Kidney glomerular epithelial cell (primary cell): ENCODE measurements around the gene VTN.
A peak's percentile ranks its signal among the peaks of the same experiment; 100 is the strongest.
"Not testable (repeated sequence)": the region's sequence is repeated elsewhere in the genome, so short reads cannot be mapped to it uniquely, and the experiment has no call there.

Source experiments
- DNase-seq: peaks from one replicate; lab custom pipeline; 2025; lab: John Stamatoyannopoulos, UW

The VTN gene

GRCh38 chr17:28342313-28342712 is 27.8 kb downstream of the VTN start:
- no peak for DNase-seq

DNA sequence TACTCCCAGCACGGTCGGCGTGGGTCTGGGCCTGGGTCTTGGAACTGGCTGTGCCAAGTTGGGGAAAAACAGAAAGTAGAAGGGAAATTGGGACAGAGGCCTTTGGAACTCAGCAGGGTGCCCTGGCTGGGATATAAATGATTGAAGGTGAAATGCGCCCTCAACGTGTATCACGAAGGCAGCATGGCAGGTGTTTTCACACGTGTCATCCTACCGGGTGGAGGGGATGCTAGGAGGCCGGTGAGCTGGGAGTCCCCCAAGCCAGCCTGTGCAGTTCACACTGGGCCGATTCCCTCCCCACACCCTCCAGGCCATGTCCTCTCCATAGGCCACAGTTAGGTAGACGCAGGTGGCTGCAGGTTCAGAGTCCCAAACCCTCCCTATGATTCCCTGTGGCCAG is 28.6 kb downstream of the VTN start:
- DNase-seq, result no peak

DNA sequence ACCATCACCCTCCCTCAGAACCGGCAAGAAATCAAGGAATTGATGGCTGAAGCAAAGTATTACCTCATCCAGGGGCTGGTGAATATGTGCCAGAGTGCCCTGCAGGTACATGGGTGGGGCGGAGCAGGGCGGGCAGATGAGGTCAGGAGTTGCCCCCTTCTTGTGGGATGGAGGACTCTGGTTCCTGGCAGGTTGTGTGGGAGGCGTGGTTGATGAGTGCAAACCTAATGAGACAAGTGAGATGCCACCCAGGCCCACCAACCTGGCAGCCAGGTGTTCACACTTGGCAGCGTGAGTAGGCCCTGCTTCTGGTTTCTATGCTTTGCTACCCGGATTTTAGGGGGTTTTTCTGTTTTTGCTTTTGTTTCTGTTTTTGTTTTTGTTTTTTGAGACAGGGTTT is 29.7 kb downstream of the VTN start:
- DNase-seq, result no peak

DNA sequence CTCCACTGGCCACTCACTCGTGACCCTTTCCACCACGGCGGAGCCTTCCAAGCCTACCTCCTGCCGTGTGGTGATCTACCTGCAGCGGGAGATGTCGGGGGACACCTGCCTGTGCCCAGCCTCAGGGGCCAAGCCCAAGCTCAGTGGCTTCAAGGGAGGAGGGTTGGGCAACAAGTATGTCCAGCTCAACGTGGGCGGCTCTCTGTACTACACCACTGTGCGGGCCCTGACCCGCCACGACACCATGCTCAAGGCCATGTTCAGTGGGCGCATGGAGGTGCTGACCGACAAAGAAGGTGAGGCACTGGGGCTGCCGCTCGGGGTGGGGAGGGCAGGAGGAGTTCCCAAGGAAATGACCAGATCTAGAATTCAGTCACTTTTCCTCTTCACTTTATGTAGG is 30.7 kb downstream of the VTN start:
- no peak for DNase-seq

- not testable (repeated sequence) for DNase-seq
These were observed 31.3 kb downstream of the VTN start for GRCh38 chr17:28338769-28339212.

GRCh38 chr17:28338056-28338768 is 31.9 kb downstream of the VTN start:
- peak; percentile 35 for DNase-seq

- peak; percentile 92 for DNase-seq
These were observed 33.9 kb downstream of the VTN start for GRCh38 chr17:28335959-28336871.

DNA sequence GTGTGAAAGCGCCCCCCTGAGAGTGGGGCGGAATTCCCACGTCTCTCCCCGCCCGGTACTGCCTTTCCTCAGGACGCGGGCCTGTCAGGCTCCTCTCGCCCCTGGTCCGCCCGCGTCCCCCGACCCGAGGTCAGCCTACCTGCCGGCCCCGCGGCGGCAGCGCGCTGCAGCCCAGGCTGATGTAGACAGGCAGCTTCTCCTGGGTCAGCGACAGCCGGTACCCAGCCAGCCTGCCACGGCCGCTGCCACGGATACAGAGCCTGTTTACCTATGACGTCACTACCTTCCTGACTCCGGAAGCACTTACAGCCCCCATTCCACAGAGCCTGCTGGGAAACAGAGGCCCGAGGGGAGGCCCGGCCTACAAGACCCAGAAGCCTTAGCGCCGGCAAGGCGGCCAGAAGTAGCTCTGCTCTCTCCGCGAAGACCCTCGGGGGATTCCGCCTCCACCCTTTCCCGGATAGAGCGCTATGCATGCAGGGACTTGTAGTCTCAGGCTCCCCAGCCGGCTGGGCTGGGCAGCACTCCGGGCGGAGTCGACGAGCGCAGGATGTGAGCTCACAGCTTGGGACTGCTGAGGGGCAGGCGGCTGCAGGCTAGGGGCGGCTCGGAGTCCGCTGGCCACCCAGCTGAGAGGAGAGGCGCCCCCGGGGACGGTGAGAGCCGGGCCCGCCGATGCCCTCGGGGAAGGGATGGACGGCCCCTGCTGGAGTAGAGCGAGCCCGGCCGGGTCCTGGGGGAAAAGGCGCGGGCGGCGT is 34.7 kb downstream of the VTN start, which contains the start of the genes IFT20 and TNFAIP1:
Gene IFT20, minus strand, starts transcription at position 272 of the 758 bp plus-strand sequence. CDS start 3,487 bp downstream, outside the sequence.
Gene TNFAIP1, plus strand, starts transcription at position 561 of the 758 bp plus-strand sequence. CDS start 3,761 bp downstream, outside the sequence.
- DNase-seq, result peak; percentile 100

DNA sequence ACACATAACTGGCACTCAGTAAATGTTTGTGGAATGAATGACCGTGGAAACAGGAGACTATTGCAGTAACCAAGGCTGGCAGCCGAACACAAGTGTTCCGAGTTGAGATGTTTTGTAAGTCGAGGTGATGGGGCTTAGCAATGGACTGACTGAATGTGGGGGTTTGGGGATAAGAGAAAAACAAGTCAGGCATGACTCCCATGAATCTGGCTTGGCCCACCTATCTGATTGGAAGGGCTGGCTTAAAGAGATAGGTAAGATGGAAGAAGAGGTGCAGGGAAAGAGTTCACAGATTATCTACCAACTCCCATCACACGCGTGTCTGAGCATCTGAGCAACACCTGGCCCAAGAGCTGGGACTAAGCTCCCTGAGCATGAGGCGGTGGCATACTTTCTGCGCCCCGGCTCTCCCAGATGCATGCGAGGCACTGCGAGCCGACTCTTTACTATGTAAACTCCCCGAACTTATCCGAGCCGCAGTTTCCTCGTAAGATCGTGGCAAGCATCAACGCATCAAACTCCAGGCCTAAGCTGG is 35.4 kb downstream of the VTN start:
- no peak for DNase-seq

DNA sequence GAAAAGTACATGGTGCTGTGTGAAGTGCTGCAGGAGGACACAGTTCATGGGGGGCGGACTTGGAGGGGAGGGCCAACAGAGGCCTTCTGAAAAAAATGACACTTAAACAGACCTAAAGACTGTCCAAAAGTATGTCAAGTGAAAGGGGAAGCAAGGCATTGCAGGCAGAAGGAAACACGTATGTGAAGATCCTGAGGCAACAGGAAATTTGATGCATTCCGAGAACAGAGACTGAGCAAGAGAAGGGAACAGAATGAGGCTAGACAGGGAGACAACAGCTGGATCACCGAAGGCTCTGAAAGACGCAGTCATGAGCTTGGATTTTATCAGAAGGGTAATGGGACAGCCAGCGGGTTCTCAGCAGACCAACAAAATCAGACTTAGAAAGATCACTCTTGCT is 35.9 kb downstream of the VTN start:
- no peak for DNase-seq

- no peak for DNase-seq
These were observed 36.9 kb downstream of the VTN start for GRCh38 chr17:28333083-28333746.

DNA sequence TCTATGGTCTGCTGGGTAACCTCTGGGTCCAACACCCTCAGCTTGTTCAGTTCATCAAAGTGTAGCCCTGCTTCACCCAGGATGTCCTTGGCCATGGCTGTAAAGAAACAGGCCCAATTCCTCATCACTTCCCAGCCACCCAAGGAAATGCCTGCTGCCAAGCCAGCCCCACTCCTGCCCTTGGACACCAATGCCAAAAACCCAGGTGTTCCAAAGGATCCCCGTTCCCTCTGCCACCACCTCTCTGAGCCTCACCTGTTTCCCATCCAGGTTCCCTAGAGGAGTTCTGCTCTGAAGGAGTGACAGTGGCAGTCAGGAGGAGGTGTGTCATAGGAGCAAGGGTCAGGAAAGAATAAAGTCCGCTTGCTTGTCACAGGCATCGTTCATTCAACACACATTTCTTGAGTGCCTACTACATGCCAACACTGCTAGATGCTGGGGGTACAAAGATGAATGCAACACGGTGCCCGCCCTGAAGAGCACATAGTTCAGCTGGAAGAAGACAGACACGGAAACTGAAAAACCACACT is 38.2 kb downstream of the VTN start:
- no peak for DNase-seq

- no peak for DNase-seq
These were observed 39.4 kb downstream of the VTN start for GRCh38 chr17:28330671-28331070.

- DNase-seq, result no peak
These were observed 41.8 kb downstream of the VTN start for GRCh38 chr17:28328325-28328724.

DNA sequence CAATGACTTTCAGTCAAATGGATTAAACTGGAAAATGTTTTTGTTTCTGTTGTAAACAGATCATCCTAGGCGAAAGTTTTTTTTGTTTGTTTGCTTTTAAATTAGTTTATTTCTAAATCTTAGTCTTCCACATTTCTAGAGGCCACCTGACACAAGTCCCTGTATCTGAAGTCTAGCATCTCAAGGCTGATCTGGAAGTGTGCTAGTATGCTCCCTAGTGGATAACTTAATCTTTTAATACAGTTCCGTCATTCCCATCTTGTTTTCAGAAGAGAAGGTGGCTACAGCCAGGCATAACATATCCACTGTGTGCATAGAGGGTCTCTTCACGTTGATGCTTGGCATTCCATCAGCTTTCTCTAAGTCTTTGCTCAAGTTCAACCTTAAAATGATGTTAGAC is 42.4 kb downstream of the VTN start:
- DNase-seq, result no peak

- no peak for DNase-seq
These were observed 43.0 kb downstream of the VTN start for GRCh38 chr17:28327031-28327607.

DNA sequence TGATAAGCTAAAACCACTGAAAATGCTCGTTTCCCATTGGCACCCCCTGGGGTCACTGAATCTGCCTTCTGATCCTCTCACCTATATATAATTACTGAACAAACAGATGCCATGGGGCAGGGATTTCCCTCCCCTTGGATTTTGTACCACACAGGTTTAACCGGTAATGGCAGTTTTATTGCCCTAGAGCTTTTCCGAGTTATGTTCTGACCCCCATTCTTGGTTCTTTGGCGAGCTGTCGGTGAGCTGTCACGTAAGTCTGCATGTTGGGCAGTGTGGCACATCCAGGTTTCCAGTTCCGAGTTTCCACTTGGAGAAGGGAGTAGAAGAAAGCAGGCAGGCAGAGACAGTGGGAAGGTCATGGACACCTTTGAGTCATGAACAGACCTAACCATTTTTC is 44.0 kb downstream of the VTN start:
- no peak for DNase-seq

- DNase-seq, result no peak
These were observed 44.9 kb downstream of the VTN start for GRCh38 chr17:28325211-28325610.

- no peak for DNase-seq
These were observed 45.3 kb downstream of the VTN start for GRCh38 chr17:28324781-28325180.

- no peak for DNase-seq
These were observed 45.8 kb downstream of the VTN start for GRCh38 chr17:28324267-28324745.
